Endothelial cell (in vitro differentiated cells): ENCODE results near the gene HNRNPF. TPM values are rescaled to one million over a fixed set of nuclear protein-coding genes. Genes with fewer than 3 reads are reported as not detected.

Experiments used
- DNase-seq: peaks from one replicate; pipeline ENCODE4 v3.0.0; 2021; ENCODE audit warnings: low spot score
- H3K27ac Mint-ChIP-seq: one replicate; pipeline ENCODE4 v1.8.0; 2021; ENCODE audit warnings: mixed read lengths, inconsistent platforms; ENCODE audit not compliant: unreplicated experiment
- H3K27me3 Mint-ChIP-seq: one replicate; pipeline ENCODE4 v1.8.0; 2021; ENCODE audit warnings: mild to moderate bottlenecking, moderate library complexity, mixed read lengths, inconsistent platforms; ENCODE audit not compliant: unreplicated experiment
- H3K36me3 Mint-ChIP-seq: one replicate; pipeline ENCODE4 v1.8.0; 2021; ENCODE audit warnings: mild to moderate bottlenecking, low read depth, mixed read lengths, inconsistent platforms; ENCODE audit not compliant: unreplicated experiment
- H3K4me1 Mint-ChIP-seq: one replicate; pipeline ENCODE4 v1.8.0; 2021; ENCODE audit warnings: mild to moderate bottlenecking, mixed read lengths, inconsistent platforms; ENCODE audit not compliant: unreplicated experiment
- H3K4me3 Mint-ChIP-seq: one replicate; pipeline ENCODE4 v1.8.0; 2021; ENCODE audit warnings: mild to moderate bottlenecking, mixed read lengths, inconsistent platforms; ENCODE audit not compliant: unreplicated experiment
- H3K9me3 Mint-ChIP-seq: one replicate; pipeline ENCODE4 v1.8.0; 2021; ENCODE audit warnings: mixed read lengths, inconsistent platforms; ENCODE audit not compliant: unreplicated experiment
- total RNA-seq: library from RNA; stranded (reverse); fragmentation: NEBNext Ultra II Directional; extraction: Animal tissue kit (Norgen Biotek cat#: 25700); gene quantifications from one replicate; pipeline ENCODE4 v1.2.1, GENCODE V29; 2021; ENCODE audit not compliant: unreplicated experiment
- TF ChIP-seq, protein P1 (sequence below): fragments of 200-600 bp; sonication (generic); IDR thresholded peaks from one replicate; pipeline ENCODE4 v1.5.0; 2021; ENCODE audit warnings: antibody characterized with exemption; ENCODE audit not compliant: unreplicated experiment

Gene HNRNPF
- total RNA-seq, 1 donor from 2014 or later = 194 TPM

DNA sequence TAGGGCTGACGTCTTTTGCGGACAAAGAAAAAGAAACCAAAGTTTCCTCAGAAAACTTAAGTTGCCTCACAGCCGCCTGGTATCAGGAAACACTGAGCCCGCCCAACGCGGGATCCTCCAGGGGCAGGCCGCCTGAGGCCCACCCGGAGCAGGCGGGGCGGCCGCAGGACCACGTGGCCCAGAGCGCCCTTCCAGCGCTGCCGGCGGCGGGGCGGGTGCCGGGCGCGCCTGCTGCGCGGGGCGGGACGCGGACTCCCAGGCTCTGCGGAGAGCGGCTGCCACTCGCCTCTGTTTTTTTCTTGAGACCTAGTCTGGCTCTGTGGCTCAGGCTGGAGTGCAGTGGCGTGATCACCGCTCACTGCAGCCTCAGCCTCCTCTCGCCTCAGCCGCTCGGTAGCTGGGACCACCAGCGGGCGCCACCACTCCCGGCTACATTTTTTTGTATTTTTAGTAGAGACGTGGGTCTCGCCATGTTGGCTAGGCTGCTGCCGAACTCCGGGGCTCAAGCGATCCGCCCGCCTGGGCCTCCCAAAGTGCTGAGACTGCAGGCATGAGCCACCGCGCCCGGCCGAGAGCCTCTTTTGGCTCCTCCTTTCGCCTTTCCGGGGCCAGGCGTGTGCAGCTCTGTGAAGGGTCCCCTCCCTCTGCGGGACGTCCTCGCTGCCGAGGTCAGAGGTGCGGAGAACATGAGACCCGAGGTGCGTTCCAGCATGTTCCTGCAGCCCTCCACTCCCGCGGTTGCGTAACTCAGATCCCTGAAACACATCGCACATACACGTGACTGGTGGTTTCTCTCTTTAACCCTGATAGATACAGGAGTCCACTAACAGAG lies 11.6 kb upstream of the HNRNPF start:
- Mint-ChIP-seq H3K4me3 (peak overlapping the region; percentile 73), H3K36me3 (peaks cover 4% of the 10 kb centered on the region), H3K4me1 (no peaks in the 10 kb centered on the region), H3K9me3 (no peaks in the 10 kb centered on the region), H3K27ac (no peak overlapping the region), H3K27me3 (peaks cover 3% of the 10 kb centered on the region)
- peak; percentile 59 for DNase-seq
- TF ChIP-seq, protein P1, sequence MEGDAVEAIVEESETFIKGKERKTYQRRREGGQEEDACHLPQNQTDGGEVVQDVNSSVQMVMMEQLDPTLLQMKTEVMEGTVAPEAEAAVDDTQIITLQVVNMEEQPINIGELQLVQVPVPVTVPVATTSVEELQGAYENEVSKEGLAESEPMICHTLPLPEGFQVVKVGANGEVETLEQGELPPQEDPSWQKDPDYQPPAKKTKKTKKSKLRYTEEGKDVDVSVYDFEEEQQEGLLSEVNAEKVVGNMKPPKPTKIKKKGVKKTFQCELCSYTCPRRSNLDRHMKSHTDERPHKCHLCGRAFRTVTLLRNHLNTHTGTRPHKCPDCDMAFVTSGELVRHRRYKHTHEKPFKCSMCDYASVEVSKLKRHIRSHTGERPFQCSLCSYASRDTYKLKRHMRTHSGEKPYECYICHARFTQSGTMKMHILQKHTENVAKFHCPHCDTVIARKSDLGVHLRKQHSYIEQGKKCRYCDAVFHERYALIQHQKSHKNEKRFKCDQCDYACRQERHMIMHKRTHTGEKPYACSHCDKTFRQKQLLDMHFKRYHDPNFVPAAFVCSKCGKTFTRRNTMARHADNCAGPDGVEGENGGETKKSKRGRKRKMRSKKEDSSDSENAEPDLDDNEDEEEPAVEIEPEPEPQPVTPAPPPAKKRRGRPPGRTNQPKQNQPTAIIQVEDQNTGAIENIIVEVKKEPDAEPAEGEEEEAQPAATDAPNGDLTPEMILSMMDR = no peak

DNA sequence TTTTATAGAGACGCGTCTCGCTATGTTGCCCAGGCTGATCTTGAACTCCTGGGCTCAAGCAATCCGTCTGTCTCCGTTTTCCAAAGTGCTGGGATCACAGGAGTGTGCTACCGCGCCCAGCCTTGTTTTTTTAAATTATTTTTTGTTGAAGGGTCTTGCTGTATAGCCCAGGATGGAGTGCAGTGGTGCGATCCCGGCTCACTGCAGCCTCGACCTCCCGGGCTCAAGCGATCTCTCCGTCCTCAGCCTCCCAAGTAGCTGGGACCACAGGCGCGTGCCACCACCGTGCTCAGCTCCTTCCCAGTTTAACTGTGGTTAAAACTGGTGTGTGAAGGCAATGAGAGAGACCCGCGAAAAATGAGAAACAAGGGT lies 11.0 kb upstream of the HNRNPF start:
- Mint-ChIP-seq H3K27me3 (peaks cover 3% of the 10 kb centered on the region), H3K27ac (no peak overlapping the region), H3K36me3 (peaks cover 4% of the 10 kb centered on the region), H3K4me1 (no peaks in the 10 kb centered on the region), H3K4me3 (no peak overlapping the region), H3K9me3 (no peaks in the 10 kb centered on the region)
- TF ChIP-seq, protein P1 = no peak
- no peak for DNase-seq

DNA sequence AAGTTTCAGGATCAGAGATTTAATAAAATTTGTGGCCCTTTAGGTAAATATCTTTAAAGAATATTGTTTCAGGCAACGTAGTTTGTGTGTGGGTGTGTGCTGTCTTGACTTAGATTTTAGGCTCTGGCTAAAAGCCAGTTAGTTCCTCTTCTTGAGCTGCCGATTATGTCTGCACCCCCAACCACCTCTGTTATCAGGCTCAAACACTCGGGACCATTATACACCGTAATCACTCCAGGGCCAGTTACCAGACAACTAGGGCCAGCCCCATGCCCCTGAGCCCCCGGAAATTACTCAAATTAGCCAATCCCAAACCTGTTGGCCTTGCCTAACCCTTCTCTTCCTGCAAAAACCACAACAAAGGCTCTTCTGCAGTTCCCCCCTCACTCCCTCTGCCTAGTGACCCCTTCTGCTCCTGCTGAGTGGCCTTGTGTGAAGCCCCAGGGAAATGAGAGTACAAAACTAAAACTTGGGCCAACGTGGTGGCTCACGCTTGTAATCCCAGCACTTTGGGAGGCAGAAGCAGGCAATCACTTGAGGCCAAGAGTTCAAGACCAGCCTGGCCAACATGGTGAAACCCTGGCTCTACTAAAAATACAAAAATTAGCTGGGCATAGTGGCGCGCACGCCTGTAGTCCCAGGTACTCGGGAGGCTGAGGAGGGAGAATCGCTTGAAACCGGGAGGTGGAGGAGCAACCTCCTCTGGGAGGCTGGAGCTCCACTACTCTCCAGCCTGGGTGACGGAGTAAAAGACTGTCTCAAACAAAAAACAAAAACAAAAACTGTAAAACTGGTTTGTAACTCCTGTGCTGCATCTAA lies 9.2 kb upstream of the HNRNPF start:
- Mint-ChIP-seq H3K27ac (no peak overlapping the region), H3K36me3 (no peaks in the 10 kb centered on the region), H3K27me3 (peaks cover 3% of the 10 kb centered on the region), H3K4me3 (no peak overlapping the region), H3K9me3 (no peaks in the 10 kb centered on the region), H3K4me1 (no peaks in the 10 kb centered on the region)
- DNase-seq = no peak
- TF ChIP-seq, protein P1 = no peak

- Mint-ChIP-seq H3K9me3 (no peaks in the 10 kb centered on the region), H3K36me3 (no peaks in the 10 kb centered on the region), H3K4me1 (no peaks in the 10 kb centered on the region), H3K27ac (no peak overlapping the region), H3K4me3 (no peak overlapping the region), H3K27me3 (peaks cover 2% of the 10 kb centered on the region)
- TF ChIP-seq, protein P1 = no peak
- DNase-seq = no peak
Observed at GRCh38 chr10:43415544-43415943, 6.6 kb upstream of the HNRNPF start.

DNA sequence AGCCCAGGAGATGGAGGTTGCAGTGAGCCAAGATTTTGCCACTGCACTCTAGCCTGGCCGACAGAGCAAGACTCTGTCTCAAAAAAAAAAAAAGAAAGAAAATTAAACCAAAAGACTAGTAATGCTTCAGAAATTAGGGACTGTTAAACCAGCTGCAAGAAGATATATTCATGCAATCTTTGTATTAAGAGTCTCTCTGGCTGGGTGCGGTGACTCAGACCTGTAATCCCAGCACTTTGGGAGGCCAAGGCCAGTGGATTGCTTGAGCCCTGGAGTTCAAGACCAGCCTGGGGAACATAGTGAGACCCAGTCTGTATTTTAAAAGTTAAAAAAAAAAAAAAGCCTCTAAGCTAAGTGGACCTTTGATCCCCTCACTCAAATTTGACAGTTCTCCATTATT lies 2.5 kb upstream of the HNRNPF start:
- Mint-ChIP-seq H3K4me1 (peaks cover 7% of the 10 kb centered on the region), H3K9me3 (no peaks in the 10 kb centered on the region), H3K36me3 (no peaks in the 10 kb centered on the region), H3K27ac (no peak overlapping the region), H3K27me3 (peaks cover 16% of the 10 kb centered on the region), H3K4me3 (no peak overlapping the region)
- DNase-seq = no peak
- TF ChIP-seq, protein P1 = no peak
